Choroid plexus epithelial cell (primary cell): ENCODE data around the gene RAG1.

Experiments
- DNase-seq: peaks from one replicate; pipeline ENCODE4 v3.0.0-alpha.2; 2010; ENCODE audit warnings: low read depth
- H3K4me3 ChIP-seq: 2 replicates; pipeline ENCODE4 v1.5.1; 2011; ENCODE audit warnings: low read depth, mild to moderate bottlenecking, control low read depth, low read length, moderate library complexity
- TF ChIP-seq, protein P1 (sequence below): conservative IDR thresholded peaks from 2 replicates; pipeline ENCODE4 v1.5.1; 2011; ENCODE audit warnings: low read depth, mild to moderate bottlenecking, control low read depth, inconsistent platforms, low read length, moderate library complexity

Gene RAG1

DNA sequence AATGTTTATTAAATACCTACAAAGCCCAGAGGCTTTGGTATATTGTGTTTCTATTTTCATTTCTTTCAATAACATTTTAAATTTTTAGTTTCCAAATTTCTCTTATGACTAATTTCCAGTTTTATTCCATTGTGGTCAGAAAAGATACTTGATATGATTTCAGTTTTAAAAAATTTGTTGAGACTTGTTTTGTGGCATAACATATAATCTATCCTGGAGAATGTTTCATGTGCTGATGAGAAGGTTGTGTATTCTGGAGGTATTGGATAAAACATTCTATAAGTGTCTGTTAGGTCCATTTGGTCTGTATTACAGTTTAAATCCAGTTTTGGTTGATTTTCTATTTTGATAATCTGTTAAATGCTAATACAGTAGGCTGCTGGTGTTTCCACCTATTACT, 9.8 kb upstream of the RAG1 start:
- H3K4me3 ChIP-seq = no peak overlapping the region
- TF ChIP-seq, protein P1, sequence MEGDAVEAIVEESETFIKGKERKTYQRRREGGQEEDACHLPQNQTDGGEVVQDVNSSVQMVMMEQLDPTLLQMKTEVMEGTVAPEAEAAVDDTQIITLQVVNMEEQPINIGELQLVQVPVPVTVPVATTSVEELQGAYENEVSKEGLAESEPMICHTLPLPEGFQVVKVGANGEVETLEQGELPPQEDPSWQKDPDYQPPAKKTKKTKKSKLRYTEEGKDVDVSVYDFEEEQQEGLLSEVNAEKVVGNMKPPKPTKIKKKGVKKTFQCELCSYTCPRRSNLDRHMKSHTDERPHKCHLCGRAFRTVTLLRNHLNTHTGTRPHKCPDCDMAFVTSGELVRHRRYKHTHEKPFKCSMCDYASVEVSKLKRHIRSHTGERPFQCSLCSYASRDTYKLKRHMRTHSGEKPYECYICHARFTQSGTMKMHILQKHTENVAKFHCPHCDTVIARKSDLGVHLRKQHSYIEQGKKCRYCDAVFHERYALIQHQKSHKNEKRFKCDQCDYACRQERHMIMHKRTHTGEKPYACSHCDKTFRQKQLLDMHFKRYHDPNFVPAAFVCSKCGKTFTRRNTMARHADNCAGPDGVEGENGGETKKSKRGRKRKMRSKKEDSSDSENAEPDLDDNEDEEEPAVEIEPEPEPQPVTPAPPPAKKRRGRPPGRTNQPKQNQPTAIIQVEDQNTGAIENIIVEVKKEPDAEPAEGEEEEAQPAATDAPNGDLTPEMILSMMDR = no peak
- no peak for DNase-seq

DNA sequence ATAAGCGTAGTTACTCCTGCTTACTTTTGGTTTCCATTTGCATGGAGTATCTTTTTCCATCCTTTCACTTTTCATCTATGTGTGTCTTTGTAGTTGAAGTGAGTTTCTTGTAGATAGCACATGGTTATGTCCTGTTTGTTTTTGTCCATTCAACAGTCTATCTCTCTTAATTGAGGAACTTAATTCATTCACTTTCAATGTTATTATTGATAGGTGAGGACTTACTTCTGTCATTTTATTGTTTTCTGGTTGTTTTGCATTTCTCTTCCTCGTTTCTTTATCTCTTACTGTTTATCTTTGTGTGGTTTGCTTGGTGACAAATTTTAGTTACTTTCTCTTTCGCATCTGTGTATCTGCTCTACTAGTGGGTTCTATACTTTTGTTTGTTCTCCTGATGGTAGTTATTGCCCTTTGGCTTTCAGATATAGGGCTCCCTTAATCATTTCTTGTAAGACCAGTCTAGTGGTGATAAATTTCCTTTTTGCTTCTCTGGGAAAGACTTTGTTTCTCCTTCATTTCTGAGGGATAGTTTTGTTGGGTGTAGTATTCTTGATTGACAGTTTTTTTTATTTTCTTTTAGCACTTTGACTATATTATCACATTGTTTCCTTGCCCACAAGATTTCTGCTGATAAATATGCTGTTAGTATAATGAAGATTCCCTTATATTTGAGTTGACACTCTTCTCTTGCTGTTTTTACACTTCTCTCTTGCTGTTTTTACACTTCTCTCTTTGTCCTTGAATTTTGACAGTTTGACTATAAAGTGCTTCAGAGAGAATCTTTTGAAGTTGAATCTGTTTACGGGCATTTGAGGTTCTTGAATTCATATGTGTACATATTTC, 9.0 kb upstream of the RAG1 start:
- H3K4me3 ChIP-seq = no peak overlapping the region
- TF ChIP-seq, protein P1 = no peak
- no peak for DNase-seq

DNA sequence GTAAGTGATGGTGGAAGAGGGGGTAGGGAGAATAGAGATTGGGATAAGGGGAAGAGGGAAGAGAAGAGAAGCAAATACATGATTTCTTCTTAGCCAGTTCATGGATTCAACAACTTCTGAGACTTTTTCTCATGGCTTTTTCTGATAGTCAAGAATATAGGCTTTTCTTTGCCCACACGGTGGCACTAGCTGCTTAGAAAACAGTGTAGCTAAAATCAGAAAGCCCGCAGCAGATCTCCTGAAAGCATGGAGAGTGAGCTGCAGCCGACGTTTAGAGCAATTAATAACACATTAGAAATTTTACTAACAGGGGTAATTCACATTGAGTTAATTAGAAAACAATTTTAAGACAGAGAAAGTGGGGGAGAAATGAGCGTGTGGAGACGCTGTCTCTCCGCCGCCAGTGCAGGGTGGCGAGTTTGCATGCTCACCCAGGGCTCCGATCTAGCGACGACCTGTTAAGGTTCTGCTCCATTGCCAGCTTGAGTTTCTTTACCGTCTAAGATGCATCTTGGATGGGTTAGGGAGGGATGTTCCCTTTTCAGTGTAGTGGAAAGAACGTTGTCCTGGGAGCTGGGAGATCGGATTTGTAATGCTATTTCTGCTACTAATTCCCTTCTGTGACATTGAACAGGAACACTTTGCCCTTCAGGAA, 3.3 kb upstream of the RAG1 start:
- peak overlapping the region; percentile 36 for H3K4me3 ChIP-seq

DNA sequence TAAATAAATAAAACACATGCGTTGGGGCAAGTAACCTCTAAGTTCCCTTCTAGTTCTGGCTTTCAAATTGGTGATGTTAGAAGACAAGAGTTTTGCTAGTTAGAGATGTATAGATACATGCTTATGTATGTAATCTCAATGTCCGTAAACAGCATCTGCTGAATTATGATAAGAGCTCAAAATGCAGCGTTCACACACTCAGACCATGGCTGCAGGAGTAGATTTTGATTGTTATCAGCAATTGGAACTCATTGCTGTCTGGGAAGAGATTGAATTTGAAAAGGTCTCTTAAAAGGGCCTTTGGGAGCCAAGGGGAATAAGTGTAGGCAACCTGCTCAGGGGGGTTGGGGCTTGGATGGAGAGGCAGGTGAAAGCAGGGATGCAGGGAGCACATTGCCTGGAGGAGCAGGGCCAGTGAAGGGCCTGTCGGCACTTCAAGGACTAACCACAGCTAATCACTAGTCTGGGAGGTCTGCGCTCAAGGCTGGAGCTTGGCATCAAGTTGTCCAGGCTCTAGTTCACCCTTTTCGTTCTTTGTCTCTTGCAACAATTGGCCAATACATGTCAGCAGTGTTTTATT, 2.7 kb upstream of the RAG1 start:
- TF ChIP-seq, protein P1 = no peak
- no peak overlapping the region for H3K4me3 ChIP-seq
- DNase-seq = no peak

More for the DNA sequence above, 3.3 kb upstream of the RAG1 start:
- TF ChIP-seq, protein P1 = peak; percentile 79
- peak; percentile 80 for DNase-seq

DNA sequence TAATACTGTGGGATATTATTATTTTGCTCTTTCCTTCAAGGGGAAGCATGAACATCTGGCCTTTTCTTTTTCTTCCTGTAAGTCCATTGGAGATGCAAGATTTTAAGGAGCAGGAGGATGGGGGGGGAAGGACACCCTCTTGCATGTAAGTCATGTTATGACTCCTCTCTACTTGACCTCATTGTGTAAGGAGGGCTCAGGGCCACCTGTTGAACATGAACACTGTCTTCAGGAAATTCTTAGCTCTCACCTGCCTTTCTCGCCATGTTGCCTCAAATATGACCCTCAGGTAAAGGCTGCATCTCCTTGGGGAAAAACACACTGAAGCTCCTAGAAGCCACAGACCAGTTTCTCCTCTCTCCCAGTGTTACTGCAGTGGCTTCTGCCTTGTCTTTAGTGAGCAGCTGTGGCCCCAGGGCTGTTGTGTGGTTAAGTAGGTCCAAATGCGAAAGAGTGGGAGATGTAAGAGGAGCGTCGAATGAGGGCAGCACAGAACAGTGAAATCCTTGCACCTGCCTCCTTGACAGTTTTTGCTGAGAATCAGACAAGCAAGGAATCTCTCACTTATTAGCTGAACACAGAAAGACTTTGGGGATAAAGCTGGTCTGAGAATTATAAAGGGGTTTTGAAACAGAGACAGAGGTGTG, 1.3 kb upstream of the RAG1 start:
- TF ChIP-seq, protein P1 = no peak
- no peak overlapping the region for H3K4me3 ChIP-seq
- DNase-seq = no peak

DNA sequence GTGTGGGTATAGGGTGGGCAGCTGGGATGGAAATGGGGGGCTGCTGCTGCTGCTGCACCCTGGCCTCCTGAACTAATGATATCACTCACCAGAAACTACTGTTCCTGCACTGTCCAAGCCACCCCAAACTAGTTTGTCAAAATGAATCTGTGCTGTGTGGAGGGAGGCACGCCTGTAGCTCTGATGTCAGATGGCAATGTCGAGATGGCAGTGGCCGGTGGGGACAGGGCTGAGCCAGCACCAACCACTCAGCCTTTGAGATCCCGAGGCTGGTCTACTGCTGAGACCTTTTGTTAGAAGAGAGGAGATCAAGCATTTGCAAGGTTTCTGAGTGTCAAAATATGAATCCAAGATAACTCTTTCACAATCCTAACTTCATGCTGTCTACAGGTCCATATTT, 1.3 kb downstream of the RAG1 start:
- DNase-seq = no peak
- TF ChIP-seq, protein P1 = no peak
- no peak overlapping the region for H3K4me3 ChIP-seq
